ENCODE results near the gene CYBC1. TPM values are rescaled to one million over a fixed set of nuclear protein-coding genes. Genes with fewer than 3 reads are reported as not detected.
A peak's percentile ranks its signal among the peaks of the same experiment; 100 is the strongest.

Gene CYBC1
- total and polyA plus RNA-seq, 4 experiments from 2014 or later = 166 to 249 (median 237) TPM

DNA sequence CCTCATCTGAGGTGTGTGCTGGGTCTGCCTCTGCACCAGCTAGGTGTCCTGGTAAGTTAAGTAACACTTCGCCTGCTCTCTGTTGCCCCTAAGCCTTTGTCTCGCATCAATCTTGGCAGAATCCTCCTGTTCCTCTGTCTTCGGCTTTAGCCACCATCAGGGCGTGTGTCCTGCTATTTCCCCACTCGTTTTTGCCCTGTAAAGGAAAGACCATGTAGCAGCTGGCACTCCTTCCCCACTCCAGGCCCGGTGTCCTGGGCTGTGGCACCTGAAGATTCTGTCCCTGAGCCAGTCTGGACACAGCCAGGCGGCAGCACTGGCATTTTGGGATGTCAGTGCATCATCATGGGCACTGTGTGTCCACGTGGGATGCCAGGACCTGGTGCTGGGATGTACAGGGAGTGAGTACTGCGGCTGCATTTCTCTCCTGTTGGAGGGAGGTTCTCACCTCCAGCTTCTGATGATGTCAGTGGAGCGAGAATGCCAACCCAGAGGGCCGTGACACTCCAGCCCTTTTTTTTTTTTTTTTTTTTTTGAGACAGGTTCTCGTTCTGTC is 42.8 kb upstream of the CYBC1 start:
- CTCF ChIA-PET (ENCODE audit: partially characterized antibody) = interaction anchor here (0.6 to 1.8 kb wide), 4 partner anchors 10 to 128 kb away, joined by 3 to 4 read pairs (median 4); no protein-coding TSS in a partner anchor

DNA sequence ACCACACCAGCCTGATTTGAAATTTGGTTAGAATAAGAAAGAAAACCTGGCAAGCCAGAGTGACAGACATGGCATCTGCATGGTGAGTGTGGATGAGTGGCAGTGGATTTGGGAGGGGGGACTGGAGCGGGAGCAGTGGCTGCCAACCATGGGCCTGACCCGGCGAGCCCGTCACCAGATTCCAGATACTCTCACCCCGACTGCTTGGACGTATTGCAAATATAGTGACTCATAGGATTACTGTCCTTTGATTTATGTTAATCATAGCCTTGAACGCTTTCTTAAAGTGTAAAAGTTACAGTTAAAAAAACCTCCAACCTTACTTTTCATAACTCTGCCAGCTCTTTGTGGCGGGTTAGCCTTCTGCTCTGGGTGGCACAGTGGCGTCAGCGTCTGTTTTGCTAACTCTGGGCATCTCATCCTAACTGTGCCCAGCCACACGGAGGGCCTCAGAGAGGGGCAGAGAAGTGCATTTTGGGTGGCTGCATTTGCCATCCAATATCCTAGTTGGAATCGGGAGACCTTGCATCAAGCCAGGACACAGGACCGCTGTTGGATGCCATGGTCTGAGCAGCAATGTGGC is 42.2 kb upstream of the CYBC1 start:
- peaks cover 17% of the 10 kb centered on the region for H3K4me1 ChIP-seq (ENCODE audit: insufficient read depth, low read length)
- CTCF ChIA-PET (ENCODE audit: partially characterized antibody) = interaction anchor here (0.7 to 1.8 kb wide), 3 partner anchors 11 to 127 kb away, joined by 3 to 4 read pairs (median 4); no protein-coding TSS in a partner anchor
- H3K9me3 Mint-ChIP-seq = peaks cover 0 to 6% (median 0%) of the 10 kb centered on the region in 8 donors
- H3K4me3 Mint-ChIP-seq = no peak overlapping the region
- H3K36me3 ChIP-seq (ENCODE audit: insufficient read depth, low read length) = peaks cover 7% of the 10 kb centered on the region
- no peak overlapping the region for H3K4me3 ChIP-seq (ENCODE audit: low read length in 2 of 2)
- no peaks in the 10 kb centered on the region for H3K27me3 ChIP-seq (ENCODE audit: insufficient read depth, low read length)
- no peak for DNase-seq
- peaks cover 7 to 21% of the 10 kb centered on the region in 2 donors for H3K36me3 Mint-ChIP-seq
- no peaks in the 10 kb centered on the region for H3K9me3 ChIP-seq (ENCODE audit: control insufficient read depth in 1 of 2, low read length in 2 of 2)
- intact Hi-C loops (cut with micrococcal nuclease) = no loop called here
- H3K27ac ChIP-seq (ENCODE audit: low read depth, low read length) = no peak overlapping the region
- peak overlapping the region in 3 of 7 donors; percentile 64 to 75 (median 72) for H3K27ac Mint-ChIP-seq
- peaks cover 0 to 5% of the 10 kb centered on the region in 2 donors for H3K27me3 Mint-ChIP-seq
- POLR2A ChIA-PET (ENCODE audit: partially characterized antibody) = interaction anchor here (0.8 kb wide), 1 partner anchor 33 kb away, joined by 3 read pairs; no protein-coding TSS in a partner anchor
- H3K4me1 Mint-ChIP-seq = peaks cover 7 to 28% (median 14%) of the 10 kb centered on the region in 4 donors

More for the DNA sequence above, 42.8 kb upstream of the CYBC1 start:
- POLR2A ChIA-PET (ENCODE audit: partially characterized antibody) = interaction anchor here (0.8 kb wide), 1 partner anchor 34 kb away, joined by 3 read pairs; no protein-coding TSS in a partner anchor
- peaks cover 21% of the 10 kb centered on the region for H3K4me1 ChIP-seq (ENCODE audit: insufficient read depth, low read length)
- no peak overlapping the region for H3K4me3 ChIP-seq (ENCODE audit: low read length in 2 of 2)
- H3K9me3 ChIP-seq (ENCODE audit: control insufficient read depth in 1 of 2, low read length in 2 of 2) = no peaks in the 10 kb centered on the region
- intact Hi-C loops (cut with micrococcal nuclease) = no loop called here
- Mint-ChIP-seq H3K9me3 (peaks cover 0 to 6% (median 0%) of the 10 kb centered on the region in 8 donors), H3K27me3 (peaks cover 0 to 5% of the 10 kb centered on the region in 2 donors), H3K4me3 (peak overlapping the region in 1 of 8 donors; percentile 55), H3K27ac (peak overlapping the region in 3 of 7 donors; percentile 64 to 75 (median 72)), H3K4me1 (peaks cover 10 to 34% (median 17%) of the 10 kb centered on the region in 4 donors), H3K36me3 (peaks cover 6 to 17% of the 10 kb centered on the region in 2 donors)
- H3K27ac ChIP-seq (ENCODE audit: low read depth, low read length) = no peak overlapping the region
- H3K36me3 ChIP-seq (ENCODE audit: insufficient read depth, low read length) = peaks cover 4% of the 10 kb centered on the region
- no peaks in the 10 kb centered on the region for H3K27me3 ChIP-seq (ENCODE audit: insufficient read depth, low read length)
- no peak for DNase-seq

DNA sequence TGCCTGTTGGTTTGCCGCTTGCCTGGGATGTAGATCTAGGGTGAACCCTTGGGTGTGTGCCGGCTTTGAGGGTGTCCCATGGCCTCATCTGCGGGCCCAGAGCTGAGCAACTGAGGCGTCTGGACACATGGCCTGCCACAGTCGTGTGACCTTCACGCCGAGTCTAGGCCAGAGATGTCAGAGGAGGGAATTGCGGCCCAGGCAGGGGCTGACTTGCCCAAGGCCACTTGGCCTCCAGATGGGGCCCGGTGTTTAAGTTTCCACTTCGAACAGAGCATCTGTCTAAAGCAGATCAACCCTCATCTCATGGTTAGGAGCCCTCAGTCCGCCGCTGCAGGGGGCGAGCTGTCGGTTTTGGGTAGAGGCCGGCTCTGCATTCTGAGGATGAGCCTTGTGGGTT is 41.0 kb upstream of the CYBC1 start:
- no peak for DNase-seq
- peaks cover 18% of the 10 kb centered on the region for H3K4me1 ChIP-seq (ENCODE audit: insufficient read depth, low read length)
- peaks cover 9 to 27% (median 16%) of the 10 kb centered on the region in 4 donors for H3K4me1 Mint-ChIP-seq
- no peak overlapping the region for H3K4me3 Mint-ChIP-seq
- H3K27me3 ChIP-seq (ENCODE audit: insufficient read depth, low read length) = no peaks in the 10 kb centered on the region
- CTCF ChIA-PET (ENCODE audit: partially characterized antibody) = no interaction called here
- H3K9me3 ChIP-seq (ENCODE audit: control insufficient read depth in 1 of 2, low read length in 2 of 2) = no peaks in the 10 kb centered on the region
- peaks cover 7% of the 10 kb centered on the region for H3K36me3 ChIP-seq (ENCODE audit: insufficient read depth, low read length)
- intact Hi-C loops (cut with micrococcal nuclease) = no loop called here
- H3K27ac ChIP-seq (ENCODE audit: low read depth, low read length) = no peak overlapping the region
- no peak overlapping the region for H3K4me3 ChIP-seq (ENCODE audit: low read length in 2 of 2)
- peaks cover 0 to 6% (median 0%) of the 10 kb centered on the region in 8 donors for H3K9me3 Mint-ChIP-seq
- peaks cover 15 to 26% of the 10 kb centered on the region in 2 donors for H3K36me3 Mint-ChIP-seq
- H3K27ac Mint-ChIP-seq = peak overlapping the region in 2 of 7 donors; percentile 32 to 43
- peaks cover 0 to 5% of the 10 kb centered on the region in 2 donors for H3K27me3 Mint-ChIP-seq
- POLR2A ChIA-PET (ENCODE audit: partially characterized antibody) = no interaction called here

GRCh38 chr17:82491196-82491530 is 40.6 kb upstream of the CYBC1 start:
- Mint-ChIP-seq H3K36me3 (peaks cover 18 to 30% of the 10 kb centered on the region in 2 donors), H3K27me3 (peaks cover 0 to 5% of the 10 kb centered on the region in 2 donors), H3K9me3 (peaks cover 0 to 6% (median 0%) of the 10 kb centered on the region in 8 donors), H3K27ac (peak overlapping the region in 2 of 7 donors; percentile 32 to 47), H3K4me3 (no peak overlapping the region), H3K4me1 (peaks cover 12 to 28% (median 20%) of the 10 kb centered on the region in 4 donors)
- Histone ChIP-seq H3K27me3 (ENCODE audit: insufficient read depth, low read length) (no peaks in the 10 kb centered on the region), H3K36me3 (ENCODE audit: insufficient read depth, low read length) (peaks cover 7% of the 10 kb centered on the region), H3K4me3 (ENCODE audit: low read length in 2 of 2) (no peak overlapping the region), H3K9me3 (ENCODE audit: control insufficient read depth in 1 of 2, low read length in 2 of 2) (no peaks in the 10 kb centered on the region), H3K27ac (ENCODE audit: low read depth, low read length) (no peak overlapping the region), H3K4me1 (ENCODE audit: insufficient read depth, low read length) (peaks cover 18% of the 10 kb centered on the region)
- ChIA-PET CTCF (ENCODE audit: partially characterized antibody) (no interaction called here), POLR2A (ENCODE audit: partially characterized antibody) (no interaction called here)
- DNase-seq = no peak
- intact Hi-C loops (cut with micrococcal nuclease) = no loop called here

DNA sequence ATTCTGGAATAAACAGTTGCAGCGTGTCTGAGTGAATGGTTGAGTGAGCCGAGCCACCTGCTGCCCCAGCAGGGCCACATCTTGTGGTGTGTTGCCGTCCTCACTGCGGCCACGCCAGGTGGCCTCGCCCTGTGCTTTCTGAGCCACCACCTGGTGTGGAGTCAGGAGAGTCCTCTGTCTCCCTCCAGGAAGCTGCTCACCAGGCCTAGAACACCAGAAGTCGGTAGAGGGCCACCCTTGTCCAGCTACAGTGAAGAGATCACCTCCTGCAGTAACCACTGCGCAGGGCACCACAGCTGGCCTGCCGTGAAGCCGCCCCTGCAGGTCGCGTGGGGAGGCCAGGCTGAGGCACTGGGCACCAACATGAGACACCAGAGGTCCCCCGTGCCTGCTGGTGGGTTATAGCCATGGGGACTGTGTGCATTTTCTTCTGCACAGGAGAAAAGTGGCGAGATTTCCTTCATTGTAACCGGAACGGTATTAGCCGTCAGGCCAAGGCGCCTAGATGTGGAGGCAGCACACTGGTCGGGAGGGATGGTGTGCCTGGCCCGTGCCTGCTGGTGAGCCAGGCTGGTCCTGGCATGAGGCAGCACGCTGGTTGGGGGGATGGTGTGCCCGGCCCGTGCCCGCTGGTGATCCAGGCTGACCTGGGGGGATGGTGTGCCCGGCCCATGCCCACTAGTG is 40.1 kb upstream of the CYBC1 start:
- peak overlapping the region in 2 of 7 donors; percentile 10 to 47 for H3K27ac Mint-ChIP-seq
- no peaks in the 10 kb centered on the region for H3K27me3 ChIP-seq (ENCODE audit: insufficient read depth, low read length)
- intact Hi-C loops (cut with micrococcal nuclease) = no loop called here

GRCh38 chr17:82489851-82490511 is 39.4 kb upstream of the CYBC1 start:
- peaks cover 16 to 36% (median 24%) of the 10 kb centered on the region in 4 donors for H3K4me1 Mint-ChIP-seq
- ChIA-PET POLR2A (ENCODE audit: partially characterized antibody) (no interaction called here), CTCF (ENCODE audit: partially characterized antibody) (no interaction called here)
- Histone ChIP-seq H3K9me3 (ENCODE audit: control insufficient read depth in 1 of 2, low read length in 2 of 2) (no peaks in the 10 kb centered on the region), H3K4me3 (ENCODE audit: low read length in 2 of 2) (no peak overlapping the region), H3K27me3 (ENCODE audit: insufficient read depth, low read length) (no peaks in the 10 kb centered on the region), H3K4me1 (ENCODE audit: insufficient read depth, low read length) (peaks cover 24% of the 10 kb centered on the region), H3K36me3 (ENCODE audit: insufficient read depth, low read length) (peaks cover 15% of the 10 kb centered on the region), H3K27ac (ENCODE audit: low read depth, low read length) (no peak overlapping the region)
- peaks cover 0 to 5% of the 10 kb centered on the region in 2 donors for H3K27me3 Mint-ChIP-seq
- peaks cover 0 to 6% (median 0%) of the 10 kb centered on the region in 8 donors for H3K9me3 Mint-ChIP-seq
- intact Hi-C loops (cut with micrococcal nuclease) = no loop called here
- peaks cover 26 to 41% of the 10 kb centered on the region in 2 donors for H3K36me3 Mint-ChIP-seq
- H3K4me3 Mint-ChIP-seq = no peak overlapping the region
- peak overlapping the region in 3 of 7 donors; percentile 10 to 51 (median 25) for H3K27ac Mint-ChIP-seq
- DNase-seq = no peak

More for the DNA sequence above, 40.1 kb upstream of the CYBC1 start:
- ChIA-PET CTCF (ENCODE audit: partially characterized antibody) (no interaction called here), POLR2A (ENCODE audit: partially characterized antibody) (no interaction called here)
- Histone ChIP-seq H3K4me3 (ENCODE audit: low read length in 2 of 2) (no peak overlapping the region), H3K4me1 (ENCODE audit: insufficient read depth, low read length) (peaks cover 21% of the 10 kb centered on the region), H3K36me3 (ENCODE audit: insufficient read depth, low read length) (peaks cover 11% of the 10 kb centered on the region), H3K27ac (ENCODE audit: low read depth, low read length) (no peak overlapping the region), H3K9me3 (ENCODE audit: control insufficient read depth in 1 of 2, low read length in 2 of 2) (no peaks in the 10 kb centered on the region)
- Mint-ChIP-seq H3K36me3 (peaks cover 21 to 35% of the 10 kb centered on the region in 2 donors), H3K4me1 (peaks cover 16 to 30% (median 22%) of the 10 kb centered on the region in 4 donors), H3K9me3 (peaks cover 0 to 6% (median 0%) of the 10 kb centered on the region in 8 donors), H3K27me3 (peaks cover 0 to 5% of the 10 kb centered on the region in 2 donors), H3K4me3 (no peak overlapping the region)
- DNase-seq = no peak
